Ascending aorta (tissue), 2 donors: Measurements from ENCODE around the gene PLCH2. TPM values are rescaled to one million over a fixed set of nuclear protein-coding genes. Genes with fewer than 3 reads are reported as not detected.

Source experiments
- DNase-seq, 2 donors: peaks; one replicate each; pipeline ENCODE4 v3.0.0-alpha.2; 2019; ENCODE audit warnings: low spot score in 2 of 2
- H3K27ac ChIP-seq, 2 donors: fragments of 200-600 bp; sonication (generic); one replicate each; pipeline ENCODE4 v1.5.1; 2016 to 2017; ENCODE audit warnings: mild to moderate bottlenecking in 1 of 2
- H3K27me3 ChIP-seq: fragments of 200-600 bp; sonication (generic); one replicate; pipeline ENCODE4 v1.5.1; 2017
- H3K36me3 ChIP-seq, 2 donors: fragments of 200-600 bp; sonication (generic); one replicate each; pipeline ENCODE4 v1.5.1; 2016
- H3K4me1 ChIP-seq, 2 donors: fragments of 200-600 bp; sonication (generic); one replicate each; pipeline ENCODE4 v1.5.1; 2016 to 2017; ENCODE audit warnings: mild to moderate bottlenecking in 1 of 2
- H3K4me3 ChIP-seq, 2 donors: fragments of 200-600 bp; sonication (generic); one replicate each; pipeline ENCODE4 v1.5.1; 2016 to 2017; ENCODE audit warnings: mild to moderate bottlenecking in 1 of 2
- H3K9me3 ChIP-seq, 2 donors: fragments of 200-600 bp; sonication (generic); one replicate each; pipeline ENCODE4 v1.5.1; 2016
- intact Hi-C: fragments of 100-400 bp; cut with DNase I; formaldehyde crosslinking; loops from one replicate; pipeline ENCODE4 v1.15.1; 2023
- total RNA-seq: library from RNA; depleted of rRNA; stranded (reverse); fragments of >200 nt; gene quantifications from one replicate; pipeline ENCODE4 v1.1.0, GENCODE V29; 2016
- TF ChIP-seq, protein P1 (sequence below), 3 experiments: fragments of 200-600 bp in 2 of 3; fragments of 450-650 bp in 1 of 3; sonication (generic) in 2 of 3; IDR thresholded peaks; one replicate each; pipeline ENCODE4 v1.5.1; 2016 to 2019; ENCODE audit warnings: antibody characterized with exemption in 3 of 3, mild to moderate bottlenecking in 1 of 3, moderate library complexity in 1 of 3

The PLCH2 gene
- total RNA-seq, 1 donor from 2014 or later: not detected

DNA sequence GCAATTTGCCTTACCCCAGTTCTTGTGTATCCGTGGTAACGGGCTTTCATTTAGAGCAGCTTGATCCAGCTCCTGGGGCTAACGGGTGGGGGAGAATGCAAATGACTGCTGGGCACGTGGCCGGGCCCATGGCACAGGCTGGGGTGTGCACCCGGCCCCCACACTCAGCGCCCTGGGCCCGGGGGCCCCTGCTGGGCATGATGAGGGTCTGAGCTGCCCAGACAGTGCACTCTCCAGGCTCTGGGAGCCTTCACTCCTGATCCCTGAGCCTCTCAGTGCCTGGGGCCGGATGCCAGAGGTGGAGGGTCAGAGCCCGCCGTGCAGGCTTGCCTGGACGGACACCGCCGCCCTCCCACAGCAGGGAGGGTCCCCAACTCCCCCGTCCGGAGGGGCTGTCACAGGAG lies 43.6 kb upstream of the PLCH2 start:
- TF ChIP-seq, protein P1, sequence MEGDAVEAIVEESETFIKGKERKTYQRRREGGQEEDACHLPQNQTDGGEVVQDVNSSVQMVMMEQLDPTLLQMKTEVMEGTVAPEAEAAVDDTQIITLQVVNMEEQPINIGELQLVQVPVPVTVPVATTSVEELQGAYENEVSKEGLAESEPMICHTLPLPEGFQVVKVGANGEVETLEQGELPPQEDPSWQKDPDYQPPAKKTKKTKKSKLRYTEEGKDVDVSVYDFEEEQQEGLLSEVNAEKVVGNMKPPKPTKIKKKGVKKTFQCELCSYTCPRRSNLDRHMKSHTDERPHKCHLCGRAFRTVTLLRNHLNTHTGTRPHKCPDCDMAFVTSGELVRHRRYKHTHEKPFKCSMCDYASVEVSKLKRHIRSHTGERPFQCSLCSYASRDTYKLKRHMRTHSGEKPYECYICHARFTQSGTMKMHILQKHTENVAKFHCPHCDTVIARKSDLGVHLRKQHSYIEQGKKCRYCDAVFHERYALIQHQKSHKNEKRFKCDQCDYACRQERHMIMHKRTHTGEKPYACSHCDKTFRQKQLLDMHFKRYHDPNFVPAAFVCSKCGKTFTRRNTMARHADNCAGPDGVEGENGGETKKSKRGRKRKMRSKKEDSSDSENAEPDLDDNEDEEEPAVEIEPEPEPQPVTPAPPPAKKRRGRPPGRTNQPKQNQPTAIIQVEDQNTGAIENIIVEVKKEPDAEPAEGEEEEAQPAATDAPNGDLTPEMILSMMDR (IDR thresholded peaks at IDR 0.05): no peak
- no peaks in the 10 kb centered on the region for H3K36me3 ChIP-seq
- no peaks in the 10 kb centered on the region for H3K4me1 ChIP-seq
- intact Hi-C loops: no loop called here
- DNase-seq: no peak
- no peak overlapping the region for H3K4me3 ChIP-seq
- no peaks in the 10 kb centered on the region for H3K27me3 ChIP-seq
- H3K27ac ChIP-seq: no peak overlapping the region
- H3K9me3 ChIP-seq: no peaks in the 10 kb centered on the region

DNA sequence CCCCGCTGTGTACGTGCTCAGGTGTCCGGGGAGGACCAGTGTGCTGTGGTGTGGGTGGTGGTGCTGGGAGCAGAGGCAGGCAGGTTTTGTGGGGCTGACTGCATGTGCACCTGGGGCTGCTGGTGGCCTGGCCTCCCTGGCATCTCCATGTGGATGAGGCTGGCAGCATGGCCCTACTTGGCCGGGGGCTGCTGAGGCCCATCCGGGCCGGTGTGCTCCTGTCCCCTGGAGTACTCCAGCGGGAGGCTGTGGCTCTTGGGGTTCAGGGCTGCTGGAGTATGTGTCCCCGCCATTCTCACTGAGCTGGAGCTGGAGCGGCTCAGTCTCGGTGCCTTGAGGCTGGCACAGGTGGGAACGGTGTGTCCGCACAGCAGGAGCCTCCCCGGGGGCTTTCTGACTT lies 42.9 kb upstream of the PLCH2 start:
- no peak overlapping the region for H3K4me3 ChIP-seq
- no peaks in the 10 kb centered on the region for H3K27me3 ChIP-seq

DNA sequence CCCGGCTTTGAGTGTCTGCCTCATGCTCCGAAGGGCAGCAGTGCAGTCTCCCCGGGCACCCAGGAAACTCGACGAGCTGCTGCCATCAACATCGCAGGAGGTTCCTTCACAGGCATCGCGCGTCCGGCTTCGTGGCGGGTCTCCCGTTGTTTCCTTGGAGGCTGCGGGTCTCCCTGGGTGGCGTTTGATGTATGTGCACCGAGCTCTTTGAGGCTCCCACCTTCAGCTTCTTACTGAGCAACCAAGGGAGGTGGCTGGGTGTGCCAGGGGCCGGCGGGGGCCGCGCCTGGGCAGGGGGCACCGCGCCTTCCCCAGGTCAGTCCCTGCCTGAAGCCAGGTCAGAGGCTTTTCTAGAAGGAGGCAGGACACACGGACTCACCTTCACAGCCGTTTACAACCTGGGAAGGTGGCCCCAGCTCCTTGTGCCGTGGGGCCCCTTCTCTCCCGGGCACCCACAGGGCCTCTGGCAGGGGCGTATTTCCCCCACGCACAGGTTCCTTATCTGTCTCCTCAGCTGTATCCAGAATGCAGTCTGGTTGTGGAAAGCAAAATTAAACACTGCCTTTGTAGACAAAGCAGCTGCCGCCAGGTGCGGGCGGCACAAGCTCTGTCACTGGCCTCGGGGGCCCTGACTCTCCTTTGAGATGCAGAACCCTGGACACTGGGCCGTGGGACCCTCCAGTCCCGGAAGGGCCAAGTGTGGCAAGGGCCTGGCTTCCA lies 42.0 kb upstream of the PLCH2 start:
- intact Hi-C loops: no loop called here
- Histone ChIP-seq H3K27me3 (peaks cover 4% of the 10 kb centered on the region), H3K27ac (no peak overlapping the region), H3K4me3 (no peak overlapping the region), H3K36me3 (no peaks in the 10 kb centered on the region), H3K9me3 (no peaks in the 10 kb centered on the region), H3K4me1 (no peaks in the 10 kb centered on the region)
- DNase-seq: no peak
- TF ChIP-seq, protein P1 (IDR thresholded peaks at IDR 0.05): no peak

More for the DNA sequence above, 42.9 kb upstream of the PLCH2 start:
- no peaks in the 10 kb centered on the region for H3K4me1 ChIP-seq
- TF ChIP-seq, protein P1 (IDR thresholded peaks at IDR 0.05): no peak
- H3K9me3 ChIP-seq: no peaks in the 10 kb centered on the region
- H3K36me3 ChIP-seq: no peaks in the 10 kb centered on the region
- DNase-seq: no peak
- intact Hi-C loops: no loop called here
- H3K27ac ChIP-seq: no peak overlapping the region

DNA sequence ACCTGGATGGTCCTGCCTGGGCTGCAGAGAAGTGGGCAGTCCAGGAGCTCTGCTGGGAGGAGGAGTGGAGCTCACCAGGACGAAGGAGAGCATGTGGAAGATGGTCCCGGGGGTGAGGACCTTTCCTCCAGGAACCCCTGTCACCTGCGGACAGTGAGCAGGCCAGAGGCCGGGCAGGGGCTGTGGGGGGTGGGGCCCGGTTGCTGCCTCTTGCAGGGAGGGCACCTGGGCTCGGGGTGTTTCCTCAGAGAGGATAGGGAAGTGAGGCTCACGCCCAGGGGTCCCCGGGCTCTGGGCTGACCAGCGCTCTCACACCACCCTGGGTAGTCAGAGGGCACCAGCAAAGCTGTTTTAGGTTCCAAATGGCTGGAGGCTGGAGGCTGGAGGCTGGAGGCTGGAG lies 41.0 kb upstream of the PLCH2 start:
- Histone ChIP-seq H3K9me3 (no peaks in the 10 kb centered on the region), H3K4me1 (no peaks in the 10 kb centered on the region), H3K27ac (no peak overlapping the region), H3K4me3 (no peak overlapping the region), H3K36me3 (no peaks in the 10 kb centered on the region), H3K27me3 (peaks cover 4% of the 10 kb centered on the region)
- TF ChIP-seq, protein P1 (IDR thresholded peaks at IDR 0.05): no peak
- DNase-seq: no peak
- intact Hi-C loops: no loop called here

DNA sequence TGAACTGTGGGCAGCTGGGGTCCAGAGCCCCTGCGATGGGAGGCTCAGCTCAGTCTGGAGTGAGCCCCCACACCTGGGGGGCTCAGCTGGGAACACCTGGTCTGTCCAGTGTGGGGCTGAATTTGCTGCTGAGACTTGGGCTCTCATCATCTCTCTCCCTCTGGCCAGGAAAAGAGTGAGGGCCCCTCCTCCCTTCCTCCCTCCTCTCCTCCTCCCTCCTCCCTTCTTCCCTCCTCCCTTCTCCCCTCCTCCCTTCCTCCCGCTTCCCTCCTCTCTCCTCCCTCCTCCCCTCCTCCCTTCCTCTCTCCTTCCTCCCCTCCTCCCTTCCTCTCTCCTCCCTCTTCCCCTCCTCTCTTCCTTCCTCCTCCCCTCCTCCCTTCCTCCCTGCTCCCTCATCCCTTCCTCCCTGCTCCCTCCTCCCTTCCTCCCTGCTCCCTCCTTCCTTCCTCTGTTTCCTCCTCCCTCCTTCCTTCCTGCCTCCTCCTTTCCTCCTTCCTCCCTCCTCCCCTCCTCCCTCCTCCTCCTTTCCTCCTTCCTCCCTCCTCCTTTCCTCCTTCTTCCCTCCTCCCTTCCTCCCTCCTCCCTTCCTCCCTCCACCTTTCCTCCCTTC lies 40.2 kb upstream of the PLCH2 start:
- no peak overlapping the region for H3K4me3 ChIP-seq
- no peaks in the 10 kb centered on the region for H3K36me3 ChIP-seq
- no peaks in the 10 kb centered on the region for H3K4me1 ChIP-seq
- TF ChIP-seq, protein P1 (IDR thresholded peaks at IDR 0.05): no peak
- no peak overlapping the region for H3K27ac ChIP-seq
- DNase-seq: no peak
- H3K27me3 ChIP-seq: peaks cover 4% of the 10 kb centered on the region
- intact Hi-C loops: no loop called here
- H3K9me3 ChIP-seq: no peaks in the 10 kb centered on the region
